ENCODE data around the gene PTX4. TPM values are rescaled to one million over a fixed set of nuclear protein-coding genes. Genes with fewer than 3 reads are reported as not detected.

The PTX4 gene
- polyA plus RNA-seq, 3 donors, result 0.19 TPM; not detected in 2

DNA sequence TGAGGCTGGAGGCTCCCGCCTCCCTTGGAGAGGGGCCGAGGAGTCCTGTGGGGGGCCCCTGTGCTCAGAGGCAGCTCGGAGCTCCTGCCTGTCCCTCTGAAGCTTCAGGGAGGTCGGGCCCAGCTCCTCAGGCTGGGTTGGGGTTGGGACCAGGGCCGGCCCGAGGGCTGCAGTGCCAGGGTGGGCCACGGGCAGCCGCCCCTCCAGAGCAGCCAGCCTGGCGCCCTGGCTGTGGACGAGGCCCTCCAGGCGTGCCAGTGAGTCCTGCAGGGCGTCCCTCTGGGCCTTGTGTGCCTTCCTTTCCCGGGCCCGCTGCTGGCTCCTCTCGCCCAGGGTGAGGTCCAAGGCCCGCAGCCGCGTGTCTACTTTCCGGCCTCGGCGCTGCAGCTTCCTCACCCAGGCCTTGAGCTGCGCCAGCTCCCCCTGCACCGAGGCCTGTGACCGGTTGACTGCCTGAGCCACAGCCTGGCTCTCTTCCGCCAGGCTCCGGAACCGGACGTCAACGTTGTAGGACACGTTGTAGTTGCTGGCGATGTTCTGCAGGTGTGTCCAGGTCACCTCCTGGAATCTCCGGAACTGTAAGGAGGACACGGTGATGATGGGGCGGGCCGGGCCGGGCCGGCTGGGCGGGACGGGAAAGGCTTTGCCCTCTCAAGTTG is 1.2 kb downstream of the PTX4 start:
- 93% methylated on average over 38 of the region's 39 CpGs for WGBS (ENCODE audit: insufficient coverage)

DNA sequence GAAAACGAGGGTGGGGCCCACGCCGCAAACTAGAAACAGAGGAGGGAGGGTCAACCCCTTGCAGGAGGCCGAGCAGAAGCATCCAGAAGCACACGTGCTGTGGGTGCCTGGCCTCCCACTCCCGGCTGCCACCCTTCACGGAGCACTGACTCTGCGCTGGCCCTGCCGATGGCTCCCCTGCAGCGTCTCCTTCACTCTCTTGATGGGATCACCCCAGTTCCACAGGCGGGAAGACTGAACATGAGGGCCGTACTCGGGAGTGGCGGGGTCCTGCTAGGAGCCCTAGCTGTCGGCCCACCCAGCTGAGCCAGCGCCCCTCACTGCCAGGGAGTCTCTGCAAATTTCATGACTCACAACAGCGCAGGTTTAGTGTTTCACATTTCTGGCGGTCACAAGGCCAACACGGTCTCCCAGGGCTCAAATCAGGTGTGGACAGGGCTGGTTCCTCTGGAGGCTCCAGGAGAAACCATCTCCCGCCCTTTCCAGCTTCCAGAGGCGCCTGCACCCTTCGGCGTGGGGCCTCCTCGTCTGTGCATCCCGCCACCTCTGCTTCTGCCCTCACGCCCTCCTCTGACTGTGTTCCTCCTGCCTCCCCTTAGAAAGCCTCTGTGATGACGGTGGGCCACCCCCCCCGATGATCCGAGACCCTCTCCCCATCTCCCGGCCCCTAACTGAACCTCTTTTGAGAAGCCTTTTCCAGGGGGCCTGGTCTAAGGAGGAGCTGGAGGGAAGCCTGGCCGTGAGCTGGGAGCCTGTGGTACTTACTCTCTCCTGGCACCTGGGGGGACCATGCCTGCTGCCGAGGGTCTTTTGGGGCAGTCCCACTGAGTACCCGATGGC is 2.0 kb downstream of the PTX4 start:
- H3K27ac ChIP-seq (ENCODE audit: low read depth in 1 of 2, low read length in 2 of 2), result no peak overlapping the region
- H3K27me3 Mint-ChIP-seq (ENCODE audit: low read depth in 3 of 3), result peaks cover 0 to 2% (median 2%) of the 10 kb centered on the region in 3 donors
- H3K9me3 ChIP-seq (replicated peaks in 1 of 2; ENCODE audit: control insufficient read depth in 1 of 2, insufficient read depth in 1 of 2, low read length in 2 of 2), result no peaks in the 10 kb centered on the region
- H3K4me1 Mint-ChIP-seq, result peaks cover 34% of the 10 kb centered on the region
- DNase-seq, result no peak
- no peak overlapping the region for H3K9ac ChIP-seq (ENCODE audit: insufficient read depth, low read length, poor library complexity, severe bottlenecking)
- peak overlapping the region in 1 of 2 donors; percentile 24 for H3K4me3 Mint-ChIP-seq
- H3K27me3 ChIP-seq (ENCODE audit: control insufficient read depth in 2 of 2, insufficient read depth in 2 of 2, low read length in 2 of 2), result no peaks in the 10 kb centered on the region
- H3K4me2 ChIP-seq (replicated peaks; ENCODE audit: extremely low read depth, low read length, poor library complexity, severe bottlenecking), result no peak overlapping the region
- no peaks in the 10 kb centered on the region for H3K36me3 ChIP-seq (replicated peaks in 1 of 2; ENCODE audit: control insufficient read depth in 1 of 2, insufficient read depth in 2 of 2, low read length in 2 of 2)
- no peaks in the 10 kb centered on the region for H3K79me2 ChIP-seq (ENCODE audit: insufficient read depth, low read length)
- H3K4me3 ChIP-seq (replicated peaks in 1 of 3; ENCODE audit: low read depth in 2 of 3, low read length in 3 of 3), result no peak overlapping the region
- H3K27ac Mint-ChIP-seq, result no peak overlapping the region
- no peaks in the 10 kb centered on the region for H3K36me3 Mint-ChIP-seq
- intact Hi-C loops (cut with micrococcal nuclease), result no loop called here
- no peaks in the 10 kb centered on the region for H4K20me1 ChIP-seq (ENCODE audit: insufficient read depth, low read length)
- peaks cover 0 to 3% (median 0%) of the 10 kb centered on the region in 7 donors for H3K9me3 Mint-ChIP-seq
- peaks cover 34 to 44% of the 10 kb centered on the region in 2 donors for H3K4me1 ChIP-seq (ENCODE audit: control insufficient read depth in 1 of 2, insufficient read depth in 2 of 2, low read length in 2 of 2)
- no peak overlapping the region for H2AFZ ChIP-seq (ENCODE audit: insufficient read depth, low read depth, low read length, poor library complexity, severe bottlenecking)
- 95% methylated on average over 29 of the region's 33 CpGs for WGBS (ENCODE audit: insufficient coverage)
- TF ChIP-seq, protein P1, sequence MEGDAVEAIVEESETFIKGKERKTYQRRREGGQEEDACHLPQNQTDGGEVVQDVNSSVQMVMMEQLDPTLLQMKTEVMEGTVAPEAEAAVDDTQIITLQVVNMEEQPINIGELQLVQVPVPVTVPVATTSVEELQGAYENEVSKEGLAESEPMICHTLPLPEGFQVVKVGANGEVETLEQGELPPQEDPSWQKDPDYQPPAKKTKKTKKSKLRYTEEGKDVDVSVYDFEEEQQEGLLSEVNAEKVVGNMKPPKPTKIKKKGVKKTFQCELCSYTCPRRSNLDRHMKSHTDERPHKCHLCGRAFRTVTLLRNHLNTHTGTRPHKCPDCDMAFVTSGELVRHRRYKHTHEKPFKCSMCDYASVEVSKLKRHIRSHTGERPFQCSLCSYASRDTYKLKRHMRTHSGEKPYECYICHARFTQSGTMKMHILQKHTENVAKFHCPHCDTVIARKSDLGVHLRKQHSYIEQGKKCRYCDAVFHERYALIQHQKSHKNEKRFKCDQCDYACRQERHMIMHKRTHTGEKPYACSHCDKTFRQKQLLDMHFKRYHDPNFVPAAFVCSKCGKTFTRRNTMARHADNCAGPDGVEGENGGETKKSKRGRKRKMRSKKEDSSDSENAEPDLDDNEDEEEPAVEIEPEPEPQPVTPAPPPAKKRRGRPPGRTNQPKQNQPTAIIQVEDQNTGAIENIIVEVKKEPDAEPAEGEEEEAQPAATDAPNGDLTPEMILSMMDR (IDR thresholded peaks at IDR 0.05), result no peak

More for the DNA sequence above, 1.2 kb downstream of the PTX4 start:
- no peak for DNase-seq
- Mint-ChIP-seq H3K4me3 (no peak overlapping the region), H3K27ac (no peak overlapping the region), H3K27me3 (ENCODE audit: low read depth in 3 of 3) (peaks cover 0 to 2% (median 2%) of the 10 kb centered on the region in 3 donors), H3K9me3 (peaks cover 0 to 2% (median 0%) of the 10 kb centered on the region in 7 donors), H3K4me1 (peaks cover 36% of the 10 kb centered on the region), H3K36me3 (no peaks in the 10 kb centered on the region)
- intact Hi-C loops (cut with micrococcal nuclease), result no loop called here
- no peaks in the 10 kb centered on the region for H3K36me3 ChIP-seq (replicated peaks in 1 of 2; ENCODE audit: control insufficient read depth in 1 of 2, insufficient read depth in 2 of 2, low read length in 2 of 2)
- peaks cover 37 to 45% of the 10 kb centered on the region in 2 donors for H3K4me1 ChIP-seq (ENCODE audit: control insufficient read depth in 1 of 2, insufficient read depth in 2 of 2, low read length in 2 of 2)
- H2AFZ ChIP-seq (ENCODE audit: insufficient read depth, low read depth, low read length, poor library complexity, severe bottlenecking), result peak overlapping the region; percentile 87
- TF ChIP-seq, protein P1 (IDR thresholded peaks at IDR 0.05), result no peak
- no peak overlapping the region for H3K4me2 ChIP-seq (replicated peaks; ENCODE audit: extremely low read depth, low read length, poor library complexity, severe bottlenecking)
- no peaks in the 10 kb centered on the region for H3K9me3 ChIP-seq (replicated peaks in 1 of 2; ENCODE audit: control insufficient read depth in 1 of 2, insufficient read depth in 1 of 2, low read length in 2 of 2)
- no peak overlapping the region for H3K4me3 ChIP-seq (replicated peaks in 1 of 3; ENCODE audit: low read depth in 2 of 3, low read length in 3 of 3)
- no peak overlapping the region for H3K27ac ChIP-seq (ENCODE audit: low read depth in 1 of 2, low read length in 2 of 2)
- H3K79me2 ChIP-seq (ENCODE audit: insufficient read depth, low read length), result no peaks in the 10 kb centered on the region
- H3K9ac ChIP-seq (ENCODE audit: insufficient read depth, low read length, poor library complexity, severe bottlenecking), result no peak overlapping the region
- no peaks in the 10 kb centered on the region for H4K20me1 ChIP-seq (ENCODE audit: insufficient read depth, low read length)
- H3K27me3 ChIP-seq (ENCODE audit: control insufficient read depth in 2 of 2, insufficient read depth in 2 of 2, low read length in 2 of 2), result no peaks in the 10 kb centered on the region

Data from CD14-positive monocyte (primary cell).